ENCODE data around the gene CACFD1. TPM values are rescaled to one million over a fixed set of nuclear protein-coding genes. Genes with fewer than 3 reads are reported as not detected.
A peak's percentile ranks its signal among the peaks of the same experiment; 100 is the strongest.

The CACFD1 gene
- total and polyA plus RNA-seq, 2 of the 13 experiments (the other 11 are each of a cell fraction or from before 2014, with no cell fraction given), result 13.8 to 14.6 TPM

DNA sequence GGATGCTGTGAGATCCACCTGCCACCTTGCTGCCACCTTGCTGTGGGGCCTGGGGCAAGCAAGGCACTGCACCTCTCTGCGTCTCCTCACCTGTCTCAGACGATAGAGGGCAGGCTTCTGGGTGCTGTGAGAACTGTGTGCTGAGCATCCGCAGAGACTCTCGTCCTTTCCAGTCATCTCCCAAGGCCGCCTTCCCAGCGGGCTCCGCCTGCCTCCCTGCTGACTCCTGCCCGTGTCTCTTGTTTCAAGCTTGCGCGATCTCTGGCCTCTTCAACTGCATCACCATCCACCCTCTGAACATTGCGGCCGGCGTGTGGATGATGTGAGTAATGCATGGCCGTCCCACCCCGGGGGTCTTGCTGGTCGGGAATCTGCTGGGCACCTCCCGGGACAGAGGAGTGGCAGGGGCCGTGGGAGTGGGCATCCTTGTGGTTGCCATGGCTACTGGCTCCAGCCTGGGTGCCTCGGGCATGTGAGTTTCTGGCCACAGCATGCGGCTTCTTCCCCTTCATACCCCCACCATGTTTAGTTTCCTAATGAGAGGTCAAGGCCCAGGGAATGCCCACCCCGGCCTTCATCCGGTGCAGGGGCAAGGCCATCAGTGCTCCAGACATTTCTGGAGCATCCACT, 3.6 kb downstream of the CACFD1 start (continued):
- TF ChIP-seq, protein P1, sequence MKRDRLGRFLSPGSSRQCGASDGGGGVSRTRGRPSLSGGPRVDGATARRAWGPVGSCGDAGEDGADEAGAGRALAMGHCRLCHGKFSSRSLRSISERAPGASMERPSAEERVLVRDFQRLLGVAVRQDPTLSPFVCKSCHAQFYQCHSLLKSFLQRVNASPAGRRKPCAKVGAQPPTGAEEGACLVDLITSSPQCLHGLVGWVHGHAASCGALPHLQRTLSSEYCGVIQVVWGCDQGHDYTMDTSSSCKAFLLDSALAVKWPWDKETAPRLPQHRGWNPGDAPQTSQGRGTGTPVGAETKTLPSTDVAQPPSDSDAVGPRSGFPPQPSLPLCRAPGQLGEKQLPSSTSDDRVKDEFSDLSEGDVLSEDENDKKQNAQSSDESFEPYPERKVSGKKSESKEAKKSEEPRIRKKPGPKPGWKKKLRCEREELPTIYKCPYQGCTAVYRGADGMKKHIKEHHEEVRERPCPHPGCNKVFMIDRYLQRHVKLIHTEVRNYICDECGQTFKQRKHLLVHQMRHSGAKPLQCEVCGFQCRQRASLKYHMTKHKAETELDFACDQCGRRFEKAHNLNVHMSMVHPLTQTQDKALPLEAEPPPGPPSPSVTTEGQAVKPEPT (CRISPR knock-in tag; IDR thresholded peaks at IDR 0.05; ENCODE audit: low read depth), result no peak
- TF ChIP-seq, protein P2, sequence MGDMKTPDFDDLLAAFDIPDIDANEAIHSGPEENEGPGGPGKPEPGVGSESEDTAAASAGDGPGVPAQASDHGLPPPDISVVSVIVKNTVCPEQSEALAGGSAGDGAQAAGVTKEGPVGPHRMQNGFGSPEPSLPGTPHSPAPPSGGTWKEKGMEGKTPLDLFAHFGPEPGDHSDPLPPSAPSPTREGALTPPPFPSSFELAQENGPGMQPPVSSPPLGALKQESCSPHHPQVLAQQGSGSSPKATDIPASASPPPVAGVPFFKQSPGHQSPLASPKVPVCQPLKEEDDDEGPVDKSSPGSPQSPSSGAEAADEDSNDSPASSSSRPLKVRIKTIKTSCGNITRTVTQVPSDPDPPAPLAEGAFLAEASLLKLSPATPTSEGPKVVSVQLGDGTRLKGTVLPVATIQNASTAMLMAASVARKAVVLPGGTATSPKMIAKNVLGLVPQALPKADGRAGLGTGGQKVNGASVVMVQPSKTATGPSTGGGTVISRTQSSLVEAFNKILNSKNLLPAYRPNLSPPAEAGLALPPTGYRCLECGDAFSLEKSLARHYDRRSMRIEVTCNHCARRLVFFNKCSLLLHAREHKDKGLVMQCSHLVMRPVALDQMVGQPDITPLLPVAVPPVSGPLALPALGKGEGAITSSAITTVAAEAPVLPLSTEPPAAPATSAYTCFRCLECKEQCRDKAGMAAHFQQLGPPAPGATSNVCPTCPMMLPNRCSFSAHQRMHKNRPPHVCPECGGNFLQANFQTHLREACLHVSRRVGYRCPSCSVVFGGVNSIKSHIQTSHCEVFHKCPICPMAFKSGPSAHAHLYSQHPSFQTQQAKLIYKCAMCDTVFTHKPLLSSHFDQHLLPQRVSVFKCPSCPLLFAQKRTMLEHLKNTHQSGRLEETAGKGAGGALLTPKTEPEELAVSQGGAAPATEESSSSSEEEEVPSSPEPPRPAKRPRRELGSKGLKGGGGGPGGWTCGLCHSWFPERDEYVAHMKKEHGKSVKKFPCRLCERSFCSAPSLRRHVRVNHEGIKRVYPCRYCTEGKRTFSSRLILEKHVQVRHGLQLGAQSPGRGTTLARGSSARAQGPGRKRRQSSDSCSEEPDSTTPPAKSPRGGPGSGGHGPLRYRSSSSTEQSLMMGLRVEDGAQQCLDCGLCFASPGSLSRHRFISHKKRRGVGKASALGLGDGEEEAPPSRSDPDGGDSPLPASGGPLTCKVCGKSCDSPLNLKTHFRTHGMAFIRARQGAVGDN (CRISPR knock-in tag; IDR thresholded peaks at IDR 0.05), result peak; percentile 15; the same call in 1 of the 2 replicates
- TF ChIP-seq SIX1 (CRISPR knock-in tag; IDR thresholded peaks at IDR 0.05; ENCODE audit: borderline replicate concordance) (no peak), JUN (CRISPR knock-in tag; IDR thresholded peaks at IDR 0.05) (no peak), BHLHE40 (IDR thresholded peaks at IDR 0.05; ENCODE audit: low read length) (no peak), ELF1 (CRISPR knock-in tag; IDR thresholded peaks at IDR 0.05) (no peak), GABPB1 (CRISPR knock-in tag; IDR thresholded peaks at IDR 0.05) (no peak), SP140L (CRISPR knock-in tag; IDR thresholded peaks at IDR 0.05; ENCODE audit: borderline replicate concordance) (no peak), ZNF552 (CRISPR knock-in tag; IDR thresholded peaks at IDR 0.05; ENCODE audit: borderline replicate concordance) (no peak), ZNF570 (CRISPR knock-in tag; IDR thresholded peaks at IDR 0.05; ENCODE audit: borderline replicate concordance) (no peak), AGO2 (optimal IDR thresholded peaks at IDR 0.05; ENCODE audit: low read depth, low read length) (peak; percentile 34), HNRNPLL (IDR thresholded peaks at IDR 0.05; ENCODE audit: low read depth, low read length, poor library complexity, severe bottlenecking) (no peak), RARG (CRISPR knock-in tag; IDR thresholded peaks at IDR 0.05; ENCODE audit: low read depth) (no peak), HNRNPL (IDR thresholded peaks at IDR 0.05; ENCODE audit: low read depth, low read length) (peak; percentile 23; the same call in 1 of the 2 replicates), ZNF75D (CRISPR knock-in tag; IDR thresholded peaks at IDR 0.05; ENCODE audit: borderline replicate concordance) (no peak)
- TF ChIP-seq, protein P3, sequence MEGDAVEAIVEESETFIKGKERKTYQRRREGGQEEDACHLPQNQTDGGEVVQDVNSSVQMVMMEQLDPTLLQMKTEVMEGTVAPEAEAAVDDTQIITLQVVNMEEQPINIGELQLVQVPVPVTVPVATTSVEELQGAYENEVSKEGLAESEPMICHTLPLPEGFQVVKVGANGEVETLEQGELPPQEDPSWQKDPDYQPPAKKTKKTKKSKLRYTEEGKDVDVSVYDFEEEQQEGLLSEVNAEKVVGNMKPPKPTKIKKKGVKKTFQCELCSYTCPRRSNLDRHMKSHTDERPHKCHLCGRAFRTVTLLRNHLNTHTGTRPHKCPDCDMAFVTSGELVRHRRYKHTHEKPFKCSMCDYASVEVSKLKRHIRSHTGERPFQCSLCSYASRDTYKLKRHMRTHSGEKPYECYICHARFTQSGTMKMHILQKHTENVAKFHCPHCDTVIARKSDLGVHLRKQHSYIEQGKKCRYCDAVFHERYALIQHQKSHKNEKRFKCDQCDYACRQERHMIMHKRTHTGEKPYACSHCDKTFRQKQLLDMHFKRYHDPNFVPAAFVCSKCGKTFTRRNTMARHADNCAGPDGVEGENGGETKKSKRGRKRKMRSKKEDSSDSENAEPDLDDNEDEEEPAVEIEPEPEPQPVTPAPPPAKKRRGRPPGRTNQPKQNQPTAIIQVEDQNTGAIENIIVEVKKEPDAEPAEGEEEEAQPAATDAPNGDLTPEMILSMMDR (CRISPR knock-in tag; IDR thresholded peaks at IDR 0.05), result peak; percentile 54
- TF ChIP-seq, protein P4, sequence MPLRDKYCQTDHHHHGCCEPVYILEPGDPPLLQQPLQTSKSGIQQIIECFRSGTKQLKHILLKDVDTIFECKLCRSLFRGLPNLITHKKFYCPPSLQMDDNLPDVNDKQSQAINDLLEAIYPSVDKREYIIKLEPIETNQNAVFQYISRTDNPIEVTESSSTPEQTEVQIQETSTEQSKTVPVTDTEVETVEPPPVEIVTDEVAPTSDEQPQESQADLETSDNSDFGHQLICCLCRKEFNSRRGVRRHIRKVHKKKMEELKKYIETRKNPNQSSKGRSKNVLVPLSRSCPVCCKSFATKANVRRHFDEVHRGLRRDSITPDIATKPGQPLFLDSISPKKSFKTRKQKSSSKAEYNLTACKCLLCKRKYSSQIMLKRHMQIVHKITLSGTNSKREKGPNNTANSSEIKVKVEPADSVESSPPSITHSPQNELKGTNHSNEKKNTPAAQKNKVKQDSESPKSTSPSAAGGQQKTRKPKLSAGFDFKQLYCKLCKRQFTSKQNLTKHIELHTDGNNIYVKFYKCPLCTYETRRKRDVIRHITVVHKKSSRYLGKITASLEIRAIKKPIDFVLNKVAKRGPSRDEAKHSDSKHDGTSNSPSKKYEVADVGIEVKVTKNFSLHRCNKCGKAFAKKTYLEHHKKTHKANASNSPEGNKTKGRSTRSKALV (CRISPR knock-in tag; IDR thresholded peaks at IDR 0.05), result no peak
- TF ChIP-seq, protein P5, sequence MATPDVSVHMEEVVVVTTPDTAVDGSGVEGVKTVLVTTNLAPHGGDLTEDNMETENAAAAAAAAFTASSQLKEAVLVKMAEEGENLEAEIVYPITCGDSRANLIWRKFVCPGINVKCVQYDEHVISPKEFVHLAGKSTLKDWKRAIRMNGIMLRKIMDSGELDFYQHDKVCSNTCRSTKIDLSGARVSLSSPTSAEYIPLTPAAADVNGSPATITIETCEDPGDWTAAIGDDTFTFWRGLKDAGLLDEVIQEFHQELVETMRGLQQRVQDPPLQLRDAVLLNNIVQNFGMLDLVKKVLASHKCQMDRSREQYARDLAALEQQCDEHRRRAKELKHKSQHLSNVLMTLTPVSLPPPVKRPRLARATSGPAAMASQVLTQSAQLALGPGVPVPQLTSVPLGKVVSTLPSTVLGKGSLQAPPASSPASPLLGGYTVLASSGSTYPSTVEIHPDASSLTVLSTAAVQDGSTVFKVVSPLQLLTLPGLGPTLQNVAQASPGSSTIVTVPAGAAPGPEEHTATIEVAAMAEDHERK (CRISPR knock-in tag; IDR thresholded peaks at IDR 0.05; ENCODE audit: low read depth), result no peak

All from HepG2 (cell line).